GM03348 (cell line): ENCODE data around the gene PRSS38.

Experiments
- DNase-seq: peaks from one replicate; pipeline ENCODE4 v3.0.0; 2012; ENCODE audit warnings: low spot score

The PRSS38 gene

GRCh38 chr1:227885648-227886502 is 70.4 kb downstream of the PRSS38 start:
- peak; percentile 82 for DNase-seq

- DNase-seq, result peak; percentile 10
Measured at GRCh38 chr1:227886503-227886961, 71.1 kb downstream of the PRSS38 start.

- peak; percentile 61 for DNase-seq
Measured at GRCh38 chr1:227886993-227887696, 71.7 kb downstream of the PRSS38 start.

- DNase-seq, result no peak
Measured at GRCh38 chr1:227887697-227888403, 72.4 kb downstream of the PRSS38 start.

- no peak for DNase-seq
Measured at GRCh38 chr1:227888404-227889046, 73.0 kb downstream of the PRSS38 start.

- DNase-seq, result no peak
Measured at GRCh38 chr1:227889047-227889862, 73.8 kb downstream of the PRSS38 start.

GRCh38 chr1:227889863-227890405 is 74.5 kb downstream of the PRSS38 start:
- DNase-seq, result no peak

GRCh38 chr1:227890451-227891222 is 75.2 kb downstream of the PRSS38 start:
- DNase-seq, result no peak

GRCh38 chr1:227891223-227891954 is 75.9 kb downstream of the PRSS38 start:
- DNase-seq, result no peak

GRCh38 chr1:227891955-227892488 is 76.5 kb downstream of the PRSS38 start:
- no peak for DNase-seq

GRCh38 chr1:227892489-227893299 is 77.2 kb downstream of the PRSS38 start:
- no peak for DNase-seq

- DNase-seq, result no peak
Measured at GRCh38 chr1:227893300-227893948, 77.9 kb downstream of the PRSS38 start.

- no peak for DNase-seq
Measured at GRCh38 chr1:227893949-227894721, 78.7 kb downstream of the PRSS38 start.

GRCh38 chr1:227894831-227895451 is 79.5 kb downstream of the PRSS38 start:
- no peak for DNase-seq
